HPDE6-E6E7 (cell line): Measurements from ENCODE around the gene CNTNAP1.
A peak's percentile ranks its signal among the peaks of the same experiment; 100 is the strongest.
"Not testable (repeated sequence)": the region's sequence is repeated elsewhere in the genome, so short reads cannot be mapped to it uniquely, and the experiment has no call there.

ENCODE experiments used
- DNase-seq: peaks from one replicate; pipeline ENCODE4 v3.0.0; 2011; ENCODE audit warnings: missing footprints; ENCODE audit errors: extremely low spot score

The CNTNAP1 gene

DNA sequence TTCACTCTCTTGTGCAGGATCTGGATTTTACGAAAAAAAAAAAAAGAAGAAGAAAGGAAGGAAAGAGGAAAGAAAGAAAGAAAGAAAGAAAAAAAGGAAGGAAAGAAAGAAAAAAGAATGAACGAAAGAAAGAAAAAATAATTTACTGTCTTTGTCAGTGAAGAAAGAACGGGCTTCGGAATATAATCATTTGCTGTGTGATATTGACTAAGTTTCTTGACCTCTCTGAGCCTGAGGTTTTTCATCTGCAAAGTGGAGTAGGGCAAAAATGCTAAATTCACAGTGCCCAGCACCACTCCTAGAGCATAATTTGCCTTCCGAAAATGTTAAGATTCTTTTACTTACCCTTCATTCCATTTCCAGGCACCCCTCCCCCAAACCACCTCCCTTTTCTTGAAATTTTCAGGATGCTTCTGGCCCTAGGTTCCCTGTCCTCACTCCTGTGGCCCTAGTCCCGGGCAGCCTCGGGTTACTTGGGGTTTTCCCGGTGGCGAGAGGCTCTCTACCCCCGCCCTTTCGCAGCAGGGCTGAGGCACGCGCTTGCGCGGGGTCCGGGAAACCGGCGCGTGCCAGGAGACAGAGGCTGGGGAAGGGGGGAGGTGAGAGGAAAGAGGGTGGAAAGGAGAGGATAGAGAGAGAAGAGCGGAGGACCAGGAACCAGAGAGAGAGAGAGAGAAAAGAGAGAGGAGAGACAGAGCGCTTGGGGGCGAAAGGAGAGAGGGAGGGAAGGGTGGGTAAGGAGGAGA, at the start of gene CNTNAP1:
Gene CNTNAP1, plus strand, starts transcription at position 556 of the 746 bp plus-strand sequence. CDS start 299 bp downstream, outside the sequence.
- DNase-seq, result no peak

DNA sequence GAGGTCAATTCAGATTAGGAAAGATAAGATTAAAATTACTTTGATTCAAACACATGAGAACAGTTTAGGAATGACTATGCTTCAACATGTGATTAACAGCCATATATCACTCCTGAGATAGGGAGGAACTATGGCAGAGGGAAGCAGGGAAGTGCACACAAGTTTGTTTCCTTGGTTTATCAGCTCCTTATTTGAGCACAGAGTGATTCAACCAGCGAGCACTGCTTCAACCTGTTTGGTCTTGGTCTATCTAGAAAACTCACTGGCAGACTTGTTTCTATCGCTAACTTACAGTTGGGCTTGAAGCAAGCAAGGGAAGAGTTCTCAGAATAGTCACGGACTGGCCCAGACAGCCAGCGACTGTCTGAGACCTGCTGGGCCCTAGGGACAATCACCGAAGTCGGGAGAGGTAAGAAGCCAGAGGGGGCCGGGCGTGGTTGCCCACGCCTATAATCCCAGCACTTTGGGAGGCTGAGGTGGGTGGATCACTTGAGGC, 49.3 kb upstream of the CNTNAP1 start:
- DNase-seq, result no peak

GRCh38 chr17:42639525-42640113, 42.7 kb upstream of the CNTNAP1 start:
- DNase-seq, result no peak

DNA sequence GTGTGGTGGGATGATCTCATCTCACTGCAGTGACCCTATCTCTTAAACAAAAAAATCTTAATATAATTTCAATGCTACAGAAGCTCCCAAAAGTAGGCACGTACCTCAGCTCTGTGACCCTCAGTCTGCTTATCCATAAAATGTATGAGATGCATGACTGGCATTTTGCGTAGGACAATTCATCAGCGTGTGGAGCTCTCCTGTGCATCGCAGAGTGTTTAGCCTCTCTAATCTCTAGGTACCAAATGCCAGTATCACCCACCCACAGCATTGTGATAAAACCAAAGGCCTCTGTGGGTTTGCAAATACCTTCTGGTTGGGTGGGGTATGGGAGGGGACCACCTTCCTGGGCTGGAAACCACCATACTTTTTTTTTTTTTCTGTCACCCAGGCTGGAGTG, 42.2 kb upstream of the CNTNAP1 start:
- no peak for DNase-seq

GRCh38 chr17:42642336-42642735, 40.0 kb upstream of the CNTNAP1 start:
- no peak for DNase-seq

GRCh38 chr17:42647778-42648177, 34.6 kb upstream of the CNTNAP1 start:
- no peak for DNase-seq

DNA sequence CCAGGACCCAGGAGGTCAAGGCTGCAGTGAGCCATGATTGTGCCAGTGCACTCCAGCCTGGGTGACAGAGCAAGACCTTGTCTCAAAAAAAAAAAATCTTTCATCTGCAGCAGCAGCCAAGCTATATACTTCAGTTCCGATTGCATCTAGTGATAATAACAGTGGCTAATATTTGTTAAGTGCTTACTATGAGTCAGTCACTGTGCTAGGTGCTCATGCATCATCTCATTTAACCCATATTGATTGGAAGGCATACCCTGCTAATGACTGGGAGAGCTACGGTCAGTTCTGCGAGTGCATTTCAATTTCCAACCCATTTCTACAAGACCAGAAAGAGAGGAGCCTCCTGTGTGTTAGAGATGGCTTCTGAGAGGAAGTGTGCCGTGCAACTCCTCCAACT, 30.9 kb upstream of the CNTNAP1 start:
- no peak for DNase-seq

DNA sequence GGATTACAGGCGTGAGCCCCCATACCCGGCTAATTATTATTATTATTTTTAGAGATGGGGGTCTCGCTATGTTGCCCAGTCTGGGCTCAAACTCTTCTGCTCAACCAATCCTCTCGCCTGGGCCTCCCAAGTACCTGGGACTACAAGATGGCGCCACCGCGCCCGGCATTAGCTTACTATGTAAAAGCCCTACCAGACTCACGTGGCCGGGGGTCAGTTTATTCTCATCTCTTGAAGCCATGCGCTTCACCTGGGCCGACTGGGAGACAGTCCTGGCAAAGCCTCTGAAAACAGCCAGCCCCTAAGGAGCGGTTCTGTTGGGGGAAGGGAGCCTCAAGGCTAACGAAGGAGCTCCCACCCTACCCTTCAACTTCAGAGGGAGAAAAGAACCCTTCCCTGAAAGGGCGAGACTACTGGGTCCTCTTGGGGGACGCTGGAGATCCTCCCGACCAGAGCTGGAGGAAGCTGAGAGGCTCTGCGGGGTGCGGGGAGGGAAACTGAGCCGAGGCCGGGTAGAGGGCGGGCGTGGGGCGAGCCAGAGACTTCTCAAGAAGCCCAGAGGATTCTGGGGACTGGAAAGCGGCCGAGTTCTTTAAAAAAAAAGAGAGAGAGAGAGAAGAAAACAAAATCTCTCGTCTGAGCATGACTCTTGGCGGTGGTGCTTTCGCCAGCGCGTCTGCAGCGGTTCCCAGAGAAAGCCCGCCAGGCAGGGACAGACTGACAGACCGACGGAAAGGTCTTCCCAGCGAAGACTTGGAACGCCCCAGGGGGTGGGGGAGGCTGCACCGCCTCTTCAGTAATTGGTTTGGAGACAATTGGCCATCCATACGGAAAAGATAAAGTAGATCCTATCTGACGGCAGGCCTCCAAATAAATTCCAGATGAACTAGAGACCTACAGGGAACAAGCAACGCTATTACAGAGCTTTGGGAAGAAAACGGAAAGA, 28.9 kb upstream of the CNTNAP1 start:
- no peak for DNase-seq

GRCh38 chr17:42655528-42655927, 26.8 kb upstream of the CNTNAP1 start:
- no peak for DNase-seq

DNA sequence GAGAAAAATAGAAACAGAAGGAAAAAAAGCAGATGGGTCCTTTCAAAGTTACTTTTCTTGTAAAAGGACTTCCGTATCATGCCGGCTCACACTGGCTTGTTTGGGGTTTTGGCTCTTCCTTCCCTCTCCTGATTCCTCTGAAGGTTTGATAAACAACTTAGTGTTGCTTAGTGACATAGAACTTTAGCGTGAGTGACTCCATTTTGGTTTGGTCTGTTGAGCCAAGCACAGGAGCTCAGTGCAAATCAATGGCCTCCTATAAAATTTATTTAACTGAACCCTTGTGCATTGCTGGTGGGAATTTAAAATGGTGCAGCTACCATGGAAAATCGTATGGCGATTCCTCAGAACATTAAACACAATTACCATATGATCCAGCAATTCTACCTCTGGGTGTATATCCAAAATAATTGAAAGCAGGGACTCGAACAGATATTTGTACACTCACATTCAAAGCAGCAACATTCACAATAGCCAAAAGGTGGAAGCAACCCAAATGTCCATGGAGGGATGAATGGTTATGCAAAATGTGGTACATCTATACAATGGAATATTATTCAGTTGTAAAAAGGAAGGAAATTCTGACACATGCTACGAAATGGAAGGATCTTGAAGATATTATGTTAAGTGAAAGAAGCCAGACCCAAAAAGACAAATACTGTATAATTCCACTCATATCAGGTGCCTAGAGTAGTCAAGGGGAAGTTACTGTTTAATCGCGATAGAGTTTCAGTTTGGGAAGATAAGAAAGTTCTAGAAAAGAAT, 24.3 kb upstream of the CNTNAP1 start:
- DNase-seq, result no peak

DNA sequence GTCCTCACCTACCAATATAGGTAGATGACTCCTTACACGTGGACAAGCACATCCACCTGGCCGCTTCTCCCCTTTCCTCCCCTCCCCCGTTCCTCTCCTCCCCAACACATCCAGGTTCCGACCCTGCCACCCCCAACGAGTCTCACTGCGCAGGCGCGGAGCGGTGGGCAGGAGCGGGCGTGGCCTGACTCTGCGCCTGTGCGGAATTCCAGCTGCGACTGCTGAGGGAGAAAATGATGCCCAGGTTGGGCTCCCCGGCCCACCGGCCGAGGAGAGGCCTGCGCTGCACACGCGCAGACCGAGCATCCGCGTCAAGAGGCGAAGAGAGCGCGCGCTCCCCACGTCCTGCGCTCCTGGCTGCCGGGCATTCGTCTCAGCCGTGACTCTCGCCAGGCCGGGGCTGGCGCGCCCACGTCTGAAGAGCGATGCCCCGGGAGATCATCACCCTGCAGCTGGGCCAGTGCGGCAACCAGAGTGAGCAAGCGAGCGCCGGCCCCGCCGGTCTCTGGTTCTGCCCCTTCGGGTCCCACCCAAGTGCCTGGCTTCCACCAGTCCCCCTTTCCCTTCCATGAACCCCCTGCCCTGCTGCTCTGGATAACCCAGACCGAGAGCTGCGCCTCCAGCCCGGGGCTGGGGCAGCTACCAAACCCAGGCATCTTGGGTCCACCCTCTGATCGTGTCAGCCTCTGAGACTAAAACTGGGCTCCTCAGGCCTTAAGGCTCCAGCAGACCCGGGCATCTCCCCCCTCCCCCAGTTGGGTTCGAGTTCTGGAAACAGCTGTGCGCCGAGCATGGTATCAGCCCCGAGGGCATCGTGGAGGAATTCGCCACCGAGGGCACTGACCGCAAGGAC, 23.0 kb upstream of the CNTNAP1 start, which contains the start of gene TUBG2:
Gene TUBG2, plus strand, starts transcription at position 206 of the 853 bp plus-strand sequence. Its CDS starts 220 bp downstream, at position 426.
- DNase-seq, result peak; percentile 97

- DNase-seq, result not testable (repeated sequence)
Measured at GRCh38 chr17:42659932-42660274, 22.4 kb upstream of the CNTNAP1 start.

DNA sequence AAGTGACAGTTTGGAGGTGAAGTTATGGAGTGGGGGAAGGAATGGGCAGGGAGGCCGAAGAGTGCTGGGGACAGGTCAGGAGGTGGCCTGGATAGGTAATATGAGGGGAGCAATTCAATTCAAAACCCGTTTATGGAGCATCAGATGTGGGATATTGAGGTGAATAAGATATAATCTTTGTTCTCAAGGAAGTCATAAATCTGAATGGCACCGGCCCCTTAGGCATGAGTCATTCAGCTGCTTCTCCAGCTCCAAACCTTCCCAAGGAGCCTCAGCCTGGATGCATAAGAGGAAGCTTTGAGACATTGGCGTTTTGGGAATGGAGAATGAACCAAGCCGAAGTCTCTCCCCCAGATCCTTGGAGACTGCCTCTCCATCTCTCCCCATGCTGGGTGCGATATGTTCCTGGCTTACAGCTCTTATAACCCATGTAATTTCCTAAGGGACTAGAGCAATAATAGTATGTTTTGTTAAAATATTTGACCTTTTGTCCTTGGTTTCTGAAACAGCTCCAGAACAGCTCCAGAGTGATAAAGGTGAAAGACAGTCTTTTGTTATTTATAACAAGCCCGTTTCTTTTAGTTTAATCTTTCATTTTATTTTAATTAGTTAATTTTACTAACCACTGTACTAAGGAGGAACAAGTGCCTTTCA, 21.5 kb upstream of the CNTNAP1 start:
- DNase-seq, result no peak

GRCh38 chr17:42665581-42666001, 16.7 kb upstream of the CNTNAP1 start:
- no peak for DNase-seq

- not testable (repeated sequence) for DNase-seq
Measured at GRCh38 chr17:42666126-42666525, 16.2 kb upstream of the CNTNAP1 start.

DNA sequence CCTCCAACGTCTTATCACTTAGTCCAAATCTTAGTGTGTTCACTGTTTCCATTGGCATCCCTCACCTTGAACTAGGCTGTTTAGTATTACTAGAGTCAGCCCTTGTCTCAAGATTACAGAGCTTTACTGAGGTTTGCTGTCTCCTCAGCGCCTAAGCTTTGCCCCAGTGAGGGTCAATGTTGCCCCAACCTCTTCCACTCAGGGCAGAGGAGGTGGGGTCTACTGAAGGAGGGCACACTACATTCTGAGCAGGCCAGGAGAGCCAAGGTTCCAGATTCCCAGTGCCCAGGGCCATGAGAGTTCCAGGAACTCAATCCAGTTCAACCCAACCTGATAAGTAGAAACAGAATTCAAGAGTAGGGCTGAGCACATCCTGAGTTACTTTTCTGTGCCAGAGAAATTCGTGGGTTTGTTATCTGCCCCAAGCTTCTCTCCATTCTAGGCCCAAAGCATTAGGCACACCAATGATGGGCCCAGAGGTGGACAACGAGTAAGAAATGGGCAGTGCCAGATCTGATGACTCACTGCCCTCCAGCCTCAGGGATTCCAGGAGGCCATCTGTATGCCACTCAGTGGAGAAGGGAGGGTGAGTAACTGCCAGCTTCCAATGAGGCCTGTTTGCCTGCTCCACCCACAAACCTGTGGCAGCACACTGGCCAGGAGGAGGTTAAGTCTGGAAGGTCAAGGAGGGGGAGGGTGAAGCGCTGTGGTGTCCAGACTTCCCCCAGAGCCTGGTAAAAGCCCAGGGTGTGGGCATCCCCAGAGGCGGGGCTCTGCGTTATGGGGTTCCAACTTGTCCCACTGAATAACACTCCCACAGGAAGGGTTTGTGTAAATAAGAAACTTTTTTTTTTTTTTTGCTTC, 15.0 kb upstream of the CNTNAP1 start:
- DNase-seq, result peak; percentile 98

DNA sequence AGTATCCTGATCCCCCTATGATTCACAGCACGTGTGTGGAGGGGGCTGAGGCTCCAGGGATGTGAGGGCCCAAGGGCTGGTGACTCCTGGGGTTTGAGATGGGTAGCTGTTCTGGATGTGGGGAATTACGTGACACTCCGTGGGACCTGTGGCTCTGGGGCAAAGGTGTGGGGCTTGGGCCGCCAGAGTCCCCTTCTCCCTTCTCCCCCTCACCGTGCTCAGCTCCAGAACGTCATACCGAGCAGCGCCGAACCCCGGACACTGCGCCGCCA, 12.7 kb upstream of the CNTNAP1 start:
- DNase-seq, result no peak

DNA sequence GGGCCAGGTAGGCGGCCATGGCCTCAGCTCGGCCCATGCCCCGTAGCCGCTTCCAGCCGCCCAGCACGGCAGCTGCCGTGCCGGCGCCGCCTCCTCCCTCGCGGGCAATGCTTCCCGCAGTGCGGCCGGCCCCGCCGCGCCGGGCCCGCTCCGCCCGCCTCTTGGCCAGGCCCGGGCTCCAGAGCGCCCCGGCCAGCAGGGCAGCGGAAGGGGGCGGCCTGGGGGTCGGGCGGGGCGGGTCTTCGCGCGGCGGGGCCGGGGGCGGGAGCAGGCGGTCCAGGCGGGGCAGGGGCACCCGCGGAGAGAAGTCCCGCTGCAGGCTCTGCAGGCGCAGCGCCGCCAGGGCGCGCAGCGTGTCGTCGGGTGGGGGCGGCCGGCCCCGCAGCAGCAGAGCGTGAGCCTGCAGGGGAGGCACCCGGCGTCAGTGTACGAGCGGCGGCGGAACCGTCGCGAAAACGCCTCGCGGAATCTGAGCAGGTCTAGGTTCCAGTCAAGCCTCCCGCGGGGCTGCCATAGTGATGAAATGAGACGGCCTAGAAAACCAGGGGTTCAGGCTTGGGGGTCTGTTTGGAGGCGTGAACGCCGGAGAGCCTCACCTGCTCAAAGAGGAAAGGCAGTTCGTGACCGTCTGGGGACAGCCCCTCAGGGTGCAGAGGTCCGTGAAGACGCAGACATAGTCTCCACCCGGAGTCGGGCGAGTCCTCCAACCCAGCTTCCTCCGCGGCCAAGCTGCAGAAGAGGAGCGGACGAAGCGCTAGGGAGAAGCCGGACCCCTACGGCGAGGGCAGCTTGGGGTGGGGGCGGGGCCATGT, 12.1 kb upstream of the CNTNAP1 start:
- no peak for DNase-seq
